ENCODE measurements around the gene ROBO1. TPM values are rescaled to one million over a fixed set of nuclear protein-coding genes. Genes with fewer than 3 reads are reported as not detected.

Gene ROBO1
- total RNA-seq, 1 experiment from 2014 or later = 35.5 TPM

GRCh38 chr3:78665776-78666469, 1101.9 kb downstream of the ROBO1 start:
- H3K79me2 ChIP-seq (ENCODE audit: low read length) = no peaks in the 10 kb centered on the region
- BruUV-seq (replicated peaks) = no TSS peak
- H3K27me3 ChIP-seq (ENCODE audit: low read length) = no peaks in the 10 kb centered on the region
- H3K4me1 ChIP-seq (ENCODE audit: insufficient read depth, low read length) = peaks cover 27% of the 10 kb centered on the region
- ChIA-PET CTCF (interaction anchor here (0.6 to 1.0 kb wide), 5 partner anchors 202 to 696 kb away, joined by 3 to 6 read pairs (median 3); no protein-coding TSS in a partner anchor), POLR2A (ENCODE audit: unreplicated experiment) (interaction anchor here (0.5 to 0.7 kb wide), 4 partner anchors 9 to 365 kb away, joined by 3 to 4 read pairs (median 3); no protein-coding TSS in a partner anchor)
- peak; percentile 42 for ATAC-seq
- DNase-seq = no peak
- no peak overlapping the region for H3K9ac ChIP-seq (ENCODE audit: low read length)
- TF ChIP-seq EZH2 (IDR thresholded peaks at IDR 0.05; ENCODE audit: low read length, unreplicated experiment) (no peak), EZH2phosphoT487 (IDR thresholded peaks at IDR 0.05; ENCODE audit: borderline replicate concordance, low read length) (no peak), CTCF (conservative IDR thresholded peaks at IDR 0.05; ENCODE audit: low read depth, low read length) (no peak)
- no peaks in the 10 kb centered on the region for H3K9me3 ChIP-seq (ENCODE audit: low read length)
- no peaks in the 10 kb centered on the region for H3K36me3 ChIP-seq (ENCODE audit: low read depth, low read length)
- H2AFZ ChIP-seq (ENCODE audit: low read length) = no peak overlapping the region
- H3K4me3 ChIP-seq (ENCODE audit: low read length) = peak overlapping the region; percentile 41; the same call in 1 of the 2 replicates
- no peaks in the 10 kb centered on the region for H3K9me2 ChIP-seq (replicated peaks; ENCODE audit: low read length)
- intact Hi-C loops (cut with micrococcal nuclease) = loop anchor here (1.0 to 10.0 kb wide), 7 partner anchors 36 to 829 kb away; no protein-coding TSS in a partner anchor
- H4K20me1 ChIP-seq (ENCODE audit: low read length) = no peaks in the 10 kb centered on the region
- H3K27ac ChIP-seq (ENCODE audit: low read length) = peak overlapping the region; percentile 76
- peak overlapping the region; percentile 76 for H3K4me2 ChIP-seq (ENCODE audit: low read length)
- no peaks in the 10 kb centered on the region for H3F3A ChIP-seq (ENCODE audit: low read length, unreplicated experiment)

- H3K9ac ChIP-seq (ENCODE audit: low read length) = no peak overlapping the region
- no peaks in the 10 kb centered on the region for H3K36me3 ChIP-seq (ENCODE audit: low read depth, low read length)
- no peaks in the 10 kb centered on the region for H3K9me2 ChIP-seq (replicated peaks; ENCODE audit: low read length)
- ATAC-seq (no peak), DNase-seq (no peak)
- no peak overlapping the region for H3K4me2 ChIP-seq (ENCODE audit: low read length)
- no peaks in the 10 kb centered on the region for H4K20me1 ChIP-seq (ENCODE audit: low read length)
- peaks cover 27% of the 10 kb centered on the region for H3K4me1 ChIP-seq (ENCODE audit: insufficient read depth, low read length)
- BruUV-seq (replicated peaks) = no TSS peak
- CTCF ChIA-PET = no interaction called here
- H3F3A ChIP-seq (ENCODE audit: low read length, unreplicated experiment) = no peaks in the 10 kb centered on the region
- H2AFZ ChIP-seq (ENCODE audit: low read length) = no peak overlapping the region
- POLR2A ChIA-PET (ENCODE audit: unreplicated experiment) = interaction anchor here (0.7 kb wide), 1 partner anchor 366 kb away, joined by 4 read pairs; no protein-coding TSS in a partner anchor
- intact Hi-C loops (cut with micrococcal nuclease) = loop anchor here (5.0 to 10.0 kb wide), 4 partner anchors 37 to 830 kb away; no protein-coding TSS in a partner anchor
- no peaks in the 10 kb centered on the region for H3K27me3 ChIP-seq (ENCODE audit: low read length)
- H3K27ac ChIP-seq (ENCODE audit: low read length) = no peak overlapping the region
- no peaks in the 10 kb centered on the region for H3K79me2 ChIP-seq (ENCODE audit: low read length)
- no peaks in the 10 kb centered on the region for H3K9me3 ChIP-seq (ENCODE audit: low read length)
- TF ChIP-seq EZH2phosphoT487 (IDR thresholded peaks at IDR 0.05; ENCODE audit: borderline replicate concordance, low read length) (no peak), CTCF (conservative IDR thresholded peaks at IDR 0.05; ENCODE audit: low read depth, low read length) (no peak), EZH2 (IDR thresholded peaks at IDR 0.05; ENCODE audit: low read length, unreplicated experiment) (no peak)
- no peak overlapping the region for H3K4me3 ChIP-seq (ENCODE audit: low read length)
Observed at GRCh38 chr3:78665101-78665500, 1102.7 kb downstream of the ROBO1 start.

- ChIA-PET CTCF (no interaction called here), POLR2A (ENCODE audit: unreplicated experiment) (interaction anchor here (0.6 kb wide), 1 partner anchor 358 kb away, joined by 3 read pairs; no protein-coding TSS in a partner anchor)
- no peak overlapping the region for H3K4me3 ChIP-seq (ENCODE audit: low read length)
- no peaks in the 10 kb centered on the region for H4K20me1 ChIP-seq (ENCODE audit: low read length)
- H3K4me2 ChIP-seq (ENCODE audit: low read length) = no peak overlapping the region
- BruUV-seq (replicated peaks) = no TSS peak
- no peaks in the 10 kb centered on the region for H3K36me3 ChIP-seq (ENCODE audit: low read depth, low read length)
- TF ChIP-seq EZH2 (IDR thresholded peaks at IDR 0.05; ENCODE audit: low read length, unreplicated experiment) (no peak), CTCF (conservative IDR thresholded peaks at IDR 0.05; ENCODE audit: low read depth, low read length) (no peak), EZH2phosphoT487 (IDR thresholded peaks at IDR 0.05; ENCODE audit: borderline replicate concordance, low read length) (no peak)
- no peak overlapping the region for H3K9ac ChIP-seq (ENCODE audit: low read length)
- H3K79me2 ChIP-seq (ENCODE audit: low read length) = no peaks in the 10 kb centered on the region
- H3K27me3 ChIP-seq (ENCODE audit: low read length) = no peaks in the 10 kb centered on the region
- H3F3A ChIP-seq (ENCODE audit: low read length, unreplicated experiment) = no peaks in the 10 kb centered on the region
- no peaks in the 10 kb centered on the region for H3K9me2 ChIP-seq (replicated peaks; ENCODE audit: low read length)
- intact Hi-C loops (cut with micrococcal nuclease) = loop anchor here (10.0 kb wide), 1 partner anchor 834 kb away; no protein-coding TSS in a partner anchor
- peaks cover 7% of the 10 kb centered on the region for H3K4me1 ChIP-seq (ENCODE audit: insufficient read depth, low read length)
- H3K27ac ChIP-seq (ENCODE audit: low read length) = no peak overlapping the region
- DNase-seq (no peak), ATAC-seq (no peak)
- H3K9me3 ChIP-seq (ENCODE audit: low read length) = no peaks in the 10 kb centered on the region
- no peak overlapping the region for H2AFZ ChIP-seq (ENCODE audit: low read length)
Observed at GRCh38 chr3:78660957-78661356, 1106.8 kb downstream of the ROBO1 start.

Measured in PC-3 (cell line).